ENCODE results near the gene PRCD.
A peak's percentile ranks its signal among the peaks of the same experiment; 100 is the strongest.
"Not testable (repeated sequence)": the region's sequence is repeated elsewhere in the genome, so short reads cannot be mapped to it uniquely, and the experiment has no call there.

The PRCD gene

DNA sequence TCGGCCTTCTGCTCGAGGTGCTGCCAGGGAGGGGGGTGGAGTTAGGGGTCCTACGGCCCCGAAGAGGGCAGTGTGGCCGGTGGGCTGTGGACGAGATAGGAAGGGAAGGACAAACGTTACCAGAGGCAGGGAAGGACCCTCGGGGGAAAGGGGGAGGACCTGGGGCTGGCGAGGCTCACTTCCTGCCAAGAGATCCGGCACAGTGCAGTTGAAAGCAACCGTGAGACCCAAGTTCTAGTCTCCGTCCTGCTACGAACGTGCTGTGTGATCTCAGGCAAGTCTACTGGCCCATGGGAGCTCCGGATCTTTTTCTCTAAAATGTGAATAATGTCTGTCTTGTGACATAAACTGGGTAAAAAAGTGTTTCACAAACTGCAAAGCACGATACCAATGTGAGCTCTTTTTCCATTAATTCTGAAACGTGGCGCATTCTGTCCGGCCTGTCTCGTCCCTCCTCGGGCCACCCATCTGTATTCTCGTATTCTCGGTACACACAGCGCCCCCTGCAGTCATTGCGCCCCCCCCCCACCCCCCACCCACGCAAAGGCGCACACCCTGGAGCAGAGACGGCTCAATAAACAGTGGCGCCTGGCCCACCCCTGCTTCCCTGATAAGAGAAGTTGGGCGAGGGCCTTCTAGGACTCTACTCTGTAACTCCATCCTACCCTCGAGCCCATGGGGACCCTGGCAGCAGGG is 11.2 kb upstream of the PRCD start:
- DNase-seq, result no peak

DNA sequence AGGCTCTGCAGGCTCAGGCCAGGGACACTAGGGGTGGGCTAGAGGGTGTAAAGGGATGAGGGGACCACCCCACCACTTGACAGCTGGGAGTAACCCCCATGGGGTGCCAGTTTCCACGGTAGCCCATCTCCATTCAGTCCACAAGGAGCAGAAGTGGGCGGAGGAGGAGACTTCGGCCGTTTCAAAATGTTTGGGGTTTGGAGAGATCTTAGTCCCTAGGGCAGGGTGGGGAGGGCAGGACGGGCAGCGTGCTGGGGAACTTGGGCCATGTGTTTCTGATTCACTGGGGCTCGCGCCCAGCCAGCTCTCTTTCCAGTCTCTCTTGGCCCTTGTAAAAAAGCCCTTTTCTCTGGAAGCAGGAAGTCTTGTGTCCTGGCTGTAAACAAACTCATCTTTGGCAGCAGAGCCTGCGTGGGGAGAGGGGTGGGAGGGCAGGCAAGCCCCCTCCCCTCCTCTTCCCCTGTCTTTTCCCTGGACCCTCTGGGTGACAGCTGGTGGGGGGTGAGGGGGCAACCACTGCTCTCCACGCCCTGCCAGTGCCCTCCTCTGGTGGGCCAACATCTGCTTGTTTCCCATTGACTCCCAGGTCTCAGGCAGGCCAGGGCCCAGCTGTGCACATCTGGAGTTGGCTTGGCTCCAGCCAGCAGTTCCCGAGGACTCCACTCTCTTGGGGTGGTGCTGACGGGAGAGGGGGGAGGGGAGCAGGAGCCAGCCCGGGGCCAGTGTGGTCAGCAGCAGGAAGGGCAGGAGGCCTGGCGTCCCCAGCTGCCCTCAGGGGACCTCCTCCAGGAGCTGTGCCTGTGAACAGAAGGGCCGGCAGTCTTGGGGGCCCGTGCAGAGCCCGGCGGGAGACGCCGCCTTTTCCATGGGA is 10.4 kb upstream of the PRCD start:
- DNase-seq, result no peak

DNA sequence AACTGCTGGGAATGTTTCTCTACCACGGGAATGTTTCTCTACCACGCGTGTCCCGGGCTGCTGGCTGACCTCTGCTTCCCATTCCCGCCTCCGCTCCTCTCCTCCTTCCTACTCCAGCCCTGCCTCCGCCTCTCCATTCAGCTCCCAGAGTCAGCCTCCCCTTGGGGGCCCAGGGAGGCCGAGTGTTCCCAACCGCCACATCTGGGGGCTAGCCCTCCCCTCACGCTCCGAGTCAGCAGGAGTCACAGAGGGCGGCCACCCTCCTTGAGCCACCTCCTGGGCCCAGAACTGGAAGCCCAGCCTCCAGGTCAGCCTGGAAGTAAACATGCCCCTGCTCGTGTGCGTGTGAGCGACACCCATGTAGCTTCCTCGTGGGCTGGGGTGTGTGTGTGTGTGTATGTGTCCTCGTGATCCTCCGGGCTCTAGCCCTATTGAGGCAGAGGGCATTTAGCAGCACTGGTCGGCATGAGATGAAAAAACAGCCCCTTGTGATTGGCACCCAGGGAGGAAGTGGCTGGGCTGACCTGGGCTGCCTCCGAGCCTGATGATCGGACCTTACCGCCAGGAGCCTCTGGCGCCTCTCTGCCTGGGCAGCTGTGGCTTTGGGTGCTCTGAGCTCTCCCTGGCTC is 9.6 kb upstream of the PRCD start:
- no peak for DNase-seq

DNA sequence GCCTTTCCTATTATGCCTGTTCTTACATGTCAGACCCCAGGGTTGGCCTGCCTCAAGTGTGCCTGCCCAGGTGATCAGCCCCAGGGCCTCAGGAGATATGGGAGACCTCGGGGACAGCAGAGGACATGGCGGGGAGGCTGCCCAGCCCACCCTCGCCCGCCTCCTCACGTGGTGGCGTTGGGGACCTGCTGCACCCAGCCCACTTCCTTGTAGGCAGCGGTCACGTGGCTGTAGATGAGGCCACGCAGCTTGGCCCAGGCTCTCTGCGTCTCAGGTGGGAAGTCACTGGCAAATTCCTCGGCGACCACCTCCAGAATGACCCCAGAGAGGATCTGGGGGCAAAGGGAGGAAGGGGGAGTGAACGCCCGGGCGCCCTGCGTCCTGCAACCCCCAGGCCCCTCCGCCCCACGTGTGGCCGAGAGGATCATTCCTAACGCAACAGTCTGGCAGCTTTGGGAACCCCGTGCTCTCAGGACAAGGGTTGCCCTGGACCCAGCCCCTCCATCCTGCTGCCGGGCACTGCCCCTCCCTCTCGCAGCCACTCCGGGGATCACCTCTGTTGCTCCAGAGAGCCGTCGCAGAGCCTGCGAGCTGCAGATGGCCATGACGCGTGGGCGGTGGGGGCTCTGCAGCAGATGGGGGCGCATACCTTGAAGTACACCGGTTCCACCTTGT is 8.9 kb upstream of the PRCD start:
- DNase-seq, result no peak

DNA sequence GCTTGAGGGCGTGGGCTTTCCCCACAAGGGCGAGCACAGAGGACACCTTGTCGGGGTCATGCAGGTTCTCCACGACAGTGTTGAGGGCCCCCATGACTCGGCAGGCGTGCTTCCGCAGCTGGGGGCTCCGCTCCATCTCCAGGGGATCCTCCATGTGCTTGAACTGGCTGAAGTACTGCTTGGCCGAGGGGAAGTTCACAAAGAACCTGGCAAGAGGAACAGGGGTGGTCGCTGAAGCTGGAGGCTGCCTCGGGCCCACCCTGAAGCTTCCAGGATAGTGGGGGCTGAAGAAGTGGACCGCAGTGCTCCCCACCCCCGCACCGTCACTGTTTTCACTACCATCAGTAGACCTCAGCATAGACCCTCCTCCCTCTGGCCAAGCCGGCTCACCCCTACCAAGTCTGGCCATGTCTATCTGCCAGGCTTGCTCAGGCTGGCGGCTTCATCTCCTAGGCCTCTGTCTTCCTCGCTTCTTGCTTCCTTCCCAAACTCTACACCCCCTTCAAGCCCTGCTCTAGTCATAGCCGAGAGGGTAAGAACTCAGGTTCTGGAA is 8.3 kb upstream of the PRCD start:
- no peak for DNase-seq

DNA sequence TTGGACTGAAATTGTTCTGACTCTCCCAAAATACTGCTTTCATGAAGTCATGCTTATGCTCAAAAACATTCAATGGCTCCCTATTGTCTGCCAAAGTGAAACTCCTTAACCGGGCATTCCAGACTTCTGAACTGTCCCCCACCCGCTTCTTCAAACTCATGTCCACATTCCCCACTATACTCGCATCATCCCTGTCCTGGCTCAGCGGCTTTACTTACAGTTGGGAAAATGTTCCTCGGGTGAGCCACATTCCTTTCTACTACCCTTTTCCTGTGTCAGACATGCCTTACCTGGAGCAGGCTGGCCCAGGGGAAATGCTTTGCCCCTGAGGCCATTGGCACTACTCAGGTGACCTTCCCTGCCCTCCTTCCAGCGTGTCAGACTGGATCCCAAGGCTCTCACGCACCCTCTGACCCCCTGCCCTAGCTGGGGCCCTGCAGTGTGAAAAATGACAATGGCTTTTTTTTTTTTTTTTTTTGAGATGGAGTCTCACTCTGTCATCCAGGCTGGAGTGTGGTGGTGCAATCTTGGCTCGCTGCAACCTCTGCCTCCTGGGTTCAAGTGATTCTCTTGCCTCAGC is 7.7 kb upstream of the PRCD start:
- DNase-seq, result no peak

DNA sequence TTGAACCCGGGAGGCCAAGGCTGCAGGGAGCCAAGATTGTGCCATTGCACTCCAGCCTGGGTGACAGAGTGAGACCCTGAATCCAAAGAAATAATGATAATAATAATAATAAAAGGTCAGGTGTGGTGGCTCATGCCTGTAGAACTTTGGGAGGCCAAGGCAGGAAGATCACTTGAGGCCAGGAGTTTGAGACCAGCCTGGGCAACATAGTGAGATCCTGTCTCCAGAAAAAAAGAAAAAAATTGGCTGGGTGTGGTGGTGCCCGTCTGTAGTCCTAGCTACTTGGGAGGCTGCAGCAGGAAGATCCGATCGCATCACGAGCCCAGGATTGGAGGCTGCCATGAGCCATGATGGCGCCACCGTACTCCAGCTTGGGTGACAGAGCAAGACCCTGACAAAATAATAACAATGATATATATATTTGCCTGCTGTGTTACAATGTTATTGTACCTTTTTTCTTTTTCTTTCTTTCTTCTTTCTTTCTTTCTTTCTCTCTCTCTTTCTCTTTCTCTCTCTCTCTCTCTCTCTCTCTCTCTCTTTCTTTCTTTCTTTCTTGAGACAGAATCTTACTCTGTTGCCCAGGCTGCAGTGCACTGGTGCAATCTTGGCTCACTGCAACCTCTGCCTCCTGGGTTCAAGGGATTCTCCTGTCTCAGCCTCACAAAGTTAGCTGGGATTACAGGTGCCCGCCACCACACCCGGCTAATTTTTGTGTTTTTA is 6.0 kb upstream of the PRCD start:
- DNase-seq, result not testable (repeated sequence)

DNA sequence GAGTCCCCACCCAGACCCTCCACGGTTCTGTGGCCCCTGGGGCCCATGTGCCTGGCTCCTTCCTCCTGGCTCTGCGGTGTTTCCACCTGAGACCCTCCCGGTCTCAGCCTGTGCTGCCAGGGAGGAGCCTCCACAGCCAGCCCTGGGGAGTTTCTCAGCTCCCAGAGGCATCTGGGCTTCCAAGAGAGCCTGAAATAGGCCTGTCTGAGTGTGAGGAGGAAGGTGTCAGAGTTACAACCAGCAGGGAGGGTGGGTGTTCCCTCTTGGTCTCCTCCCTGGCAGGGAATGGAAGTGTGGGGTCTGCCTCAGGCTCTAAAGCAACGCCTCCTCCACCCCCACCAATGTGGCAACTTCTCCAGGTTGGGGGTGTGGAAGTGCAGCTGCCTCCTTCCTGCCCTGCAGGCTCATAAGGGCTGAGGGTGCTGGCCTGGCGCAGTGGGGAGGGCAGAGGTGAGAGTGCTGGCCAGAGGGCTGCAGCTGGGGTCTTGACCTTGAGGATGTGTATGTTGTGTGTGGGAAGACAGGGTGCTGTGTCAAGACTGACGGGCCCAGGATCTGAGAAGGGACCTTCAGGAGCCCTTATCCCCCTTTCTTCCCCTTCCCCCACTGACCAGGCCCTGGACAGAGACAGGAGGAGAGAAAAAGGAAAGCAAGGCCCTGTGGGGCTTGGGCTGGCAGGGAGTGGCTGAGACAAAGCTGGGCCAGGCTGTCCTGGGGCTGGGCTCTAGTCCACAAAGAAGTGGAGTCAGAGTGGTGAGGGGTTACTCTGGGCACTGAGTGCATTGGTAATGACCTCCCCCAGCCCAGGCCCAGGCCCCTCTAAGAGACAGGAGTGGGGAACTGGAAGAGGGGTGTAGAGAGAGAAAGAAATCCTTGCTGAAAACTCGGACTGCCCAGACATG is 4.8 kb upstream of the PRCD start:
- DNase-seq, result no peak

DNA sequence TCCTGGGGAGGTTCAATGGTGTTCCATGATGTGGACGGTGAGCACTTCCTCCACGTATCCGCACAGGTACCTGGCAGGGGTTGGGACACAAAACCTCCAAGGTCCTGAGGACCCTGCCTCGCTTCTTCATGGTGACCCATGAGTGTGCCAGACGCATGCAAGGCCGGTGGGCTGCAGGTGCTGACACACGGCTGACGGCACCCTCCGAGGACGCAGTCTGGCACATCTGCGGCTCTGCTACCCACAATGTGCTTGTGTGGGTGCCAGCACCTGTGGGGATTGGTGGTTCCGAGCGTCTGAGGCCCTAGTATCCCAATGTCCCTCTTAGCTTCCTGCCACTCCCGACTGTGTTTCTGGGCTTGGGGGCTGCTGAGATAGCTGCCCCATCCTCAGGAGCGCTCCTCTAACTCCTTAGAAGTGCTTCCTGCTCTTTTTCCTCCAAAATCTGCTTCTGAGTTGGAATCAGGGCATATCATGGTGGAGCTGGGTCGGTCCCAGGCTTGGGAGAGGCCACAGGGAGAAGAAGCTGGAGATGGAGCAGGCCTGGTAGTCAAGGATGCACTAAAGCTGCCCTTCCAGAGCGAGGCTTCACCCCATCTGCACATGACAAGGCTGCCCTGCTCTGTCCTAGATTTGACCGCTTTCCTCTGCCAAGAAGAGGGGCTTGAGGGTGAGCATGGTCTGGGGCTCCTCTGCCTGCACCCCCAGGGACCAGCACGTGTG is 3.9 kb upstream of the PRCD start:
- no peak for DNase-seq

DNA sequence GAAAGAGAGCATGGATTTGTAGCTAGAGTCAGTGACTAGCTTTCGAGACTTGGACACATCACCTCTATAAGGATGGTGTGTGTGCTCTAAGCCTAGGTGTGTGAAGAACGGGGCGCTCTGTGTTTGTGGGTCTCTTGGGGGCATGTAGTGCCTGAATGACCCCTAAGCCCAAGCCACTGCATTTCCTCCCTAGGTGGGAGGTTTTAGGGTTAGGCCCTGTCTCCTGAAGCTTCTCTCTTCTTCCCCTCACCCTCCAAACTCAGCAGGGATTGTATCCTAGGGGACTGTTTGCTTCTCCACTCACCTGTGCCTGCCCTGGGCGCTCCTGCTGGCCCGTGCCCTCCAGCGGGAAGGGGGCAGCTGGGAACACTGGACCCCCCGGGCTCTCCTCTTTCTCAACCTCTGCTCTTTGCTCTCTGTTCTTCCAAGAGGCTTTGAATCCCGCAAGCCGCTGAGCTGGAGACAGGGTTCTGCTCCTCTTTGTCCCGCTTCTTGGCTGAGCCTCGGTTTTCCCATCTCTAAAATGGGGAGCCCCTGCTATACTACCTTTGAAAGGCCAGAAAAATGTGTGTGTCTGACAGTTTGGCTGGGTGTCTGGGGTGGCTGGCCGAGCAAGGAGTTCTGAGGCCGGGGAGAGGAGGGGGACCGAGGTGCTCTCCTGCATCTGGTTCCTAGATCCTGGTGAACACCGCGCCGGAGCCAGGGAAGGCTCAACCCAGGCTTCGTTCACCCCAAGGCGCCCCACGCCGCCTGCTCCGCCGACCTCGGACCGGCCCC is 3.1 kb upstream of the PRCD start:
- DNase-seq, result no peak

DNA sequence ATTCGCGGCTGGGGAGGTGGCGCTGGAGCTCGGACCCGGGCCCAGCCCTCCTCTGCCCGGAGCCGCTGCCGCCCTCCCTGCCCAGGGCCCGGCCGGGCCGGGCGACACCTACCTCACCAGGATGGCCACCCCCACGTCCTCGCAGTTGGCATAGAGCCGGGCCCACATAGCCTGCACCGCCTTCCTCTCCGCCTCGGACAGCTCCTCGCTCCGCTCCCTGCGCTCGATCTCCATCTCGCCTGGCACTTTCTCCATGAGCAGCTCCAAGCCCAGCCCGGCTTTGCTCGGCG is 2.6 kb upstream of the PRCD start:
- DNase-seq, result no peak

DNA sequence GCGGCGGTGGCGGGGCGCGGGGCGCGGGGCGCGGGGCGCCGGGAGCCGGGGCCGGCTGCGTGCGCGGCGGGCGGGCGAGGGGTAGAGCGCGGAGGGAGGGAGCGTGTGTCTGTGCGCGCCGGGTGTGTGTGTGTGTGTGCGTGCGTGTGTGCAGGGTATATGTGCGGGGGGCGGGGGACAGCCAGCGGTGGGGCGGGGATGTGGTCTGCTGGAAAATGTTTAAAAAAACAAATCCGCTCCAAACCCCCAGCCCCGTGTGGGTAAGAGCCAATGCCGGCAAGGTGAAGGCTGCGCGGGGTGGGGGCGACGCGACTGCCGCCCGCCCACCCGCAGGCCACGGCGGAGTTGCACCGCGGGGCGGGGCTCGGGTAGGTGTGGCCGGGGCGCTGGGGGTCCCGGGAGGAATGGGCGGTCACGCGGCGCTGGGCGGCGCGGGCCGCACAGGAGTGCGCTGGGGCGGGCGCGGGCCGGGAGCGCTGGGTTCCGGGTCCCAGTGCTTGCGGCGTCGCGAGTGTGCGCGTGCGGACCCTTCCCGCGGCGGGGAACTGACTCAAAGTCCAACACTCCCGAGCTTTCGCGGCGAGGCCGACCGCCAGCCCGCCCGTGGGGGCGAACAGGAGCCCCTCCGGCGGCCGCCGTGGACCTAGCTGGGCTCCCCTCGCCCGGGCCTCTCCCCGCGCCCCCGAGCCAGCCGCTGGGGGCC is 2.1 kb upstream of the PRCD start, which contains the start of gene CYGB:
Gene CYGB (minus strand): TSS at position 132 of the 703 bp plus-strand sequence. CDS start 167 bp downstream, outside the sequence.
- no peak for DNase-seq

DNA sequence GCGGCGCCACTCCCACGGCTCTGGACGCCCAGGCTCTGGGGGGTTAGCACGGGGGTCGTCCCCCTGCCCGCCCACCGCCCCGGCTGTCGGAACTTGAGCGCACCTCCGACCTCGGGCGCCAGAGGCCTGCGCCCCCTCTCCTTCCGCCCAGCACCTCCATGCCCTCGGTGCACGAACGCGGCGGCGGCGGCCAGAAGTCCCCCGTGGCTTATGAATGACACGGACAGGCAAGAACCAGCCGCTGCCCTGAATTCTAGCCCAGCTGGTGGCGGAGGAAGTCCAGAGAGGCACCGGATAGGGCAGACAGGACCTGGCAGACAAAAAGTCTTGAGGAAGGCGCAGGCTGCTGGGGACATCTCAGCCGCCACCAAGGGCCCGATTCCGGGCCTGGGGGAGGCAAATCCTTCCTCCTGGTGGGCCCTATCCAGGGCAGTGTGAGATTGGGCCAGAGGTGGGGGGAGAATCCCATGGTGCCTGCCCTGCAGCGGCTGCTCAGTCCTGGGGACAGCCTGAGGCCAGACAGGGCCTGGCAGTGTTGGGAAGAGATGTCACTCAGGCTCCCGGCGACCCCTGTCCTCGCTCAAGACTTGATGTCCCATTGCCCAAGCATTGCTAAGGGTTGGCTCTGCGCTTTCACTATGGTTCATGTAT is 1.4 kb upstream of the PRCD start:
- no peak for DNase-seq

DNA sequence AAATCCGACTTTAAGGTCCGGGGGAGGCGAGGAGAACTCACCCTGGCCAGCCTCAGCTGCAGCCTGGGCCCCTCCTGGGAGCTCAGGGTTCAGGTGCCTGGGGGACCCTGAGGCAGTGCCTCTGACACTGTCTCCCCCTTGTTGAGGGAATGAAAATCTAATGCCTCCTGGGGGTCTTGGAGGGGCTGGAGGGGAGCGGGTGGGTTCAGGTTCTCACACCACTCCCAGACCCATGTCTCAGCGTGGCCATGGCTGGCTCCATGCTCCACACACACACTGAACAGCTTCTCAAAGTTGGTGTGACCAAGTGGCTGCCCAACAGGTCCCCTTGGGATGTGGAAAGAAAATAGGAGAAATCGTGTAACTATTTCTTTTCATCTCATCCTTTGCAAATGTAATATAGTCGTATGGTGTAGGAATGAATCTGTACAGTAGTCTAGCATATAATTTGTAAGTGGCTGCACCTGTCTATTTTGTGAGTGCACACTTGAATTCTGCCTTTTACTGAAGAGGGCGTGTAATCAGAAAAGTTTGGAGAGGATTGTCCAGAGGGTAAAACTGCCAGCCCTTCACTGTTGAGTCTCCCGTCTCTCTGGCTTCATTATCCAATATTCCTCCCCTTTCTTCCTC is 788 bp upstream of the PRCD start:
- no peak for DNase-seq

DNA sequence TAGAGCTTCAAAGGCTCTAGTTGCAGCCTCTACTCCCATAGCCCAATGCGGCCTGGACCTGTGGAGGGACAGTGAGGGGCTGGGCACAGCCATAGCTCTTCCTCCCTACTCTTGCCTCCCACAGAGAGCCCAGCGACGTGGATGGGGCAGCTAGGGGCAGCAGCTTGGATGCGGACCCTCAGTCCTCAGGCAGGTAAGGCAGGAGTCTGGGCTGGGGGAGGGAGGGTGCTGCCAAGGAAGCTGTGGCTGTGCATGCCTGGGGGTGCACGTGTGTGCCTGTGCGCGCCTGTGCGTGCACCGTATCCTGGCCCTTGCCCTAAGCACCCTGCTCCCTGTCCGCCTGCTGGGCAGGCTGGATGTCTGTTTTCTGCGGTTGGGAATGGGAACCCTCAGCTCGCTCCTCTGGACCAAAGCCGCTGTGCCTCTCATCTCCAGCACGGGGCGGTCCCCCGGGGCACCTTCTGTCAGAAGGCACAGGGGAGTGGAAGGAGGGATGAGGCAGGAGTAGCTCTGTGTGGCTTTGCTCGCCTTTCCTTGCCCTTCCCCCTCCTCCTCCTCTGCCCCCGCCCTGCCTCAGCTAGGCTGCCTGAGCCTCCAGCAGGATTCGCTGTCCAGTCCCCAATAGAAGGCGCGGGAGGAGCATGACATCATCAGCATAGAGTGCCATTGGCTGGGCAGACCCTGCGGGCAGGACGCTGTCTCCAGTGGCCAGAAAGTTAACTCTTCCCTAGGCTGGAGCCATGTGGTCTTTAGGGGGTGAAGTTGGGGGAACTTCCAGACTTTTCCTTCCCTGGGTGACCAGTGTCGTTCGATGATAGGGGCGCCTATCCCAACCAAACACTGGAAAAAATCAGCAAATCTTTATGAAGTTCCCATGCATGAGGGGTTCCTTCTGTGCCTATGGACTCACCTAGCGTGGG is 797 bp downstream of the PRCD start:
- peak; percentile 58 for DNase-seq

DNA sequence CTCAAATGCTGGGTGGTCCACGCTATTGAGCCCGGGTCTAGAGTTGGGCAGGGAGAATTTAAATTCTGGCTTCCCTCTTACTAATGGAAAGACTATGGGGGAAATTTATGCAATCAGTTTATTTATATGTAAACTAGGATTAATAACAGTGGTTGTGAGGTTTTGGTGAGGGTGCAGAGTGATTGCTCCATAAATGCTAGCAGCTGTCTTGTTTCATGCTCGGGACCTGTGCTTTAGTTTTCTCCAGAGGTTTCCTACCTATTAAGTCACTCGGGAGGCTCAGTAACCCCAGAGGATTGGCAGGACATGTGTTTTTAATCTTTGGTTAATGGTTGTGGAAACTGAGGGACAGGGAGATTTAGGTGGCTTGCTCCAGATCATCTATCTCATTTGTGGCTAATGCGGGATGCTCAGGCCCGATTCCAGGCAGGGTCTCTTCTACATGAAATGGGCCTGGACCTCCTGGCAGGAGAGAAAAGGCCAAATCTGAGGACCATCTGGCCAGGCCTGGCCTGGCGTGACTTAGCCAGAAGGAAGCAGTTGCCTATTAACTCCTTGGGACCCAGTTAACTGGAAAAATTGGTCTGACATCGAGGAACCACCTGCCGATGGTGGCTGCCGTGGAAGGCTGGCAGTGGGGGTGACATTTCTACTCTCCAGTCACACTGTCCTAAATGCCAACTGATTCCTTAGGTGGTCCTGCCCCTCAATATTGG is 2.1 kb downstream of the PRCD start:
- DNase-seq, result no peak
